ENCODE measurements around the gene PDRG1. TPM values are rescaled to one million over a fixed set of nuclear protein-coding genes. Genes with fewer than 3 reads are reported as not detected.

PDRG1 gene
- total RNA-seq (2014; rRNA removed; shearing (Covaris generic)), result 23.9 and 24.0 TPM in 2 replicates

DNA sequence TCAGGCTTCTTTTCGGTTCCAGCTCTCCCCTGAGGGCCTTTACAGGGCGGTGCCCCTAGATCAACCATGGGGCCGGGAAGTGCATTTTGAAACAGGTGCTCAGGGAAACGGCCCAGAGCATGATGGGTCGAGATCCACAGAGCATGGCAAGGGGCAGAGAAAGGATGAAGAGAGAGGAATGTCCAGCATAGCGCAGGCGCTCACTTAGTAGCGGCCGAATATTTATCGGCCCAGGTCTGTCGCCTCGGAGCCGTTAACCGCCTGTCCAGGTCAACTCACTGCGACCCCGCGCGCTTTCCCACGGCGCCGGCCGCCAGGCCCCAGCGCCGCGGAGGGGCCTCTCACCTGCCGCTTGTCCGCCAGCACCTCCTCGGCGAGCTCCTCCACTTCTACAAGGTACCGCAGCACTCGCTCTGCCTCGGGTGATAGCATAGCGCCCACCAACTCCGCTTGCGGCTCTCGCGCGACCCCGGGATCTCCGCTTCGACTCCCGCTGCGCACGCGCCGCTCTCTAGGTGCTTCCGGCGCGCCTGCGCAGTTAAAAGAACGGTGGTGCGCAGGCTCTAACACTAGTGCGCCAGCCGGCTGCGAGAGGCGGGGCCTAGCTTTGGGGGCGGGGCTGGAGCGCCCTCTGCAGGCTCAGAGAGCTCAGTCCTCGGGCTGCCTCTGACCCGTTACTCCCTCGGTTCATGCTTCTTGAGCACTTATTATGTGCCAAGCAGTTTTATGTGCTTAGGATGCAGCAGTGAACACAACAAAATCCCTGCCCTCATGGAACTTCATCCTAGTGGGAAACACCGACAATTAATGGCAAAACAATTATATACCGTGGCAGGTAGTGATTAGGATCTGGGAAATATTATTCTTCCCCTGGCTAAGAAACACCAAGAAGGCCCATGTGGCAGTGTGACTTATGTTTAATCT is at the start of gene PDRG1:
TSS of gene PDRG1 (minus strand) at position 517 of the 924 bp plus-strand sequence. CDS start at position 432, 85 bp downstream.
- Histone ChIP-seq H3K9me3 (replicated peaks) (no peaks in the 10 kb centered on the region), H3K4me1 (peaks cover 9% of the 10 kb centered on the region; the same call in 1 of the 2 replicates), H3K27ac (peak within 1 kb of the TSS; percentile 44), H3K4me3 (peak within 1 kb of the TSS; percentile 84), H3K36me3 (peaks cover 32% of the 10 kb centered on the region), H3K27me3 (no peaks in the 10 kb centered on the region)
- DNase-seq, result peak; percentile 96 to 99

DNA sequence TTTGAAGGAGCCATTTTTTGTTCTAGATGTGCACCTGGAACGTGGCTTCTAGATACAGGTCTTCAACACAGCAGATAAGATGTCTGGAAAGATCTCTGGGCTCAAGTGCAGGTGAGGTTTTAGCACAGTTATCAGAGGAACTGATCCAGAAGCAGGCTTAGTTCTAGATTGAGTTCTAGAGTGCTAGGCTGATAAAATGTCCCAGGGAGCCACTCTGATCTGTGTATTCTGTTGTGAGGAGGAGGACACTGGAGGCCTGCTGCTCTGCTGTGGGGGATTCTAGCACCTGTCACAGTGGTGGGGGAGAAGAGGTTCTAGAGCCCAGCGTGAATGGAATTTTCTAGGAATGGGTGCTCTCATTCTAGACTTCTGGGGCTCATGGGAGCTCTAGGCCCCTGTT is 46.4 kb upstream of the PDRG1 start:
- DNase-seq, result no peak
- H3K36me3 ChIP-seq, result no peaks in the 10 kb centered on the region
- no peak overlapping the region for H3K4me3 ChIP-seq
- H3K9me3 ChIP-seq (replicated peaks), result no peaks in the 10 kb centered on the region
- peaks cover 21% of the 10 kb centered on the region; the same call in 1 of the 2 replicates for H3K27me3 ChIP-seq
- no peak overlapping the region for H3K27ac ChIP-seq
- no peaks in the 10 kb centered on the region for H3K4me1 ChIP-seq

DNA sequence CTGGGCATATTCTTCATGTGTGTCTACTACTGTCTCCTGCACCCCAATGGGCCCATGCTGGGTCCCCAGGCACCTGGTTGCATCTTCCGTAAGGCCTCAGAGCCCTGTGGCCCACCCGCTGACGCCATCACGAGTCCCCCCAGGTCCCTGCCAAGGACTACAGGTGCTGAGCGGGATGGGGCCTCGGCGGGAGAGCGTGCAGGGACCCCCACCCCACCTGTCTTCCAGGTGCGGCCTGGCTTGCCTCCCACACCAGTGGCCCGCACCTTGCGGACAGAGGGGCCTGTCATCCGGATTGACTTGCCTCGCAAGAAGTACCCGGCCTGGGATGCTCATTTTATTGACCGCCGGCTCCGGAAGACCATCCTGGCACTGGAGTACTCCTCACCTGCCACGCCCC is 45.1 kb upstream of the PDRG1 start:
- DNase-seq, result no peak
- H3K27ac ChIP-seq, result no peak overlapping the region
- H3K4me3 ChIP-seq, result no peak overlapping the region
- H3K27me3 ChIP-seq, result peaks cover 13% of the 10 kb centered on the region; the same call in 1 of the 2 replicates
- H3K9me3 ChIP-seq (replicated peaks), result no peaks in the 10 kb centered on the region
- H3K4me1 ChIP-seq, result no peaks in the 10 kb centered on the region
- no peaks in the 10 kb centered on the region for H3K36me3 ChIP-seq

DNA sequence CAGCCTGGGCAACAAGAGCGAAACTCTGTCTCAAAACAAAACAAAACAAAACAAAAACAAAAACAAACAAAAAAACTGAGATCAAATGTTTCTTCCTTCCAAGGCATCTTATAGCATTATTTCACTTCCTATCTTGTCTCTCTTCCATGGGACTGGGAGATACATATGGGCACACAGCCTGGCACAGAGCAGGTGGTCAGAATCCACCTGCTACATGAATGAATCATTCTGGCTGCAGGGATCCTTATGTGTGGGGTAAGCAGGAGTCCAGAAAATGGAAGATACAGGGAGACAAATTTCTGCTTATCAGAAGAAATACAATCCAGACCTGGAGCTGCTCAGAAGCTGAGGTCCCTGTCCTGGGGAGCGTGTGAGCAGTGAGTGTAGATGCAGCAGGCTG is 40.2 kb upstream of the PDRG1 start:
- Histone ChIP-seq H3K27me3 (peaks cover 4% of the 10 kb centered on the region; the same call in 1 of the 2 replicates), H3K9me3 (replicated peaks) (no peaks in the 10 kb centered on the region), H3K27ac (no peak overlapping the region), H3K36me3 (no peaks in the 10 kb centered on the region), H3K4me1 (peaks cover 5% of the 10 kb centered on the region; the same call in 1 of the 2 replicates), H3K4me3 (no peak overlapping the region)
- no peak for DNase-seq

DNA sequence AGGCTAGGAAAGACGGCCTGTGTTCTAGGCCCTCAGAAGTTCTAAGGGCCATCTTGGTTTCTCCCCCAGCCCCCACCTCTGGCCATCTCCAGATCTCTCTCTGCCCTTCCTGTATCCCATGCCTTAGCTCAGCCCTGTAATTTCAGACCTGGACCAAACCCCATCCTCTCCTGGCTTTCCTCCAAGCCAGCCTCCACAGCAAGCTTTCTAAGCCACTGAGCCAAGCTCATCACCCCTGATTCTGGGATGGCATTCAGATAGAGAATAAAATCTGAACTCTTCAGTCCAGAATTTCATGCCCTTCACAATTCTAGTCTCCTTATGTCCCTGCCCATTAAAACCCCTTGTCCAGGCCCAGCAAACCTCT is 39.5 kb upstream of the PDRG1 start:
- Histone ChIP-seq H3K36me3 (no peaks in the 10 kb centered on the region), H3K27ac (no peak overlapping the region)

DNA sequence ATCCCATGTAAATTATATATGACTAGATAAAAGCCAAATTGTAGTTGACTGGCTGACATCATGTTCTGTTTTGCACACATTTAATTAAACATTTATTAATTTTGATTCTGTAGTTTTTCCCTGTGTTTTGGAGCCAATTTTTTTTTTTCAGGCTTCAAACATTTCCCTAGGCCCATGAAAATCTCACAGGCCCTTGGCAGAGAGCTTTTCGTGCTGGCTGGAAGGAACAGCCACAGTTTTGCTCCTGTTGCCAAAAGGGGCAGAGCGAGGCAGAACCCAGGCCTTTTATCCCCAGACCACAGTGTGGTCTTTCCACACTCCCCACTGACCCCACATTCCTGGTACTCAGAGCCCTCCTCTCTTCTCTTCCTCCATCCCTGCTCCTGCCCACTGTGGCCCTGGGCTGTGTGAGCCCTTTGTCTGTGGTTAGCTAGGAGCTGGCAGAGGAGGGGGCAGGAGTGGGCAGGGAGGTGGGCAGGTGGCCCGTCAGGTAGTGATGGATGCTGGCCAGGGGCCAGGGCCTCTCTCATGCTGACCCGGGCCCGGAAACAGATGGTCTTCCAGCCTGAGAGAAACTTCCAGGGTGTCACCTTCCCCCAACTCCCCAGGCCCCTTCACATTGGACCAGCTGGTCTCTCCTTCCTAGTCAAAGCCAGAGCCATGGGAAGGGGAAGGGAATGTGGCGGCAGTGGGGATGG is 38.9 kb upstream of the PDRG1 start:
- DNase-seq, result peak in 1 of 2 experiments; percentile 37
- Histone ChIP-seq H3K27ac (no peak overlapping the region), H3K36me3 (no peaks in the 10 kb centered on the region), H3K4me3 (no peak overlapping the region), H3K27me3 (peaks cover 4% of the 10 kb centered on the region; the same call in 1 of the 2 replicates), H3K4me1 (peaks cover 5% of the 10 kb centered on the region; the same call in 1 of the 2 replicates), H3K9me3 (replicated peaks) (no peaks in the 10 kb centered on the region)

More for the DNA sequence above, 39.5 kb upstream of the PDRG1 start:
- Histone ChIP-seq H3K4me3 (no peak overlapping the region), H3K27me3 (peaks cover 4% of the 10 kb centered on the region; the same call in 1 of the 2 replicates), H3K9me3 (replicated peaks) (no peaks in the 10 kb centered on the region), H3K4me1 (peaks cover 5% of the 10 kb centered on the region; the same call in 1 of the 2 replicates)
- DNase-seq, result no peak

DNA sequence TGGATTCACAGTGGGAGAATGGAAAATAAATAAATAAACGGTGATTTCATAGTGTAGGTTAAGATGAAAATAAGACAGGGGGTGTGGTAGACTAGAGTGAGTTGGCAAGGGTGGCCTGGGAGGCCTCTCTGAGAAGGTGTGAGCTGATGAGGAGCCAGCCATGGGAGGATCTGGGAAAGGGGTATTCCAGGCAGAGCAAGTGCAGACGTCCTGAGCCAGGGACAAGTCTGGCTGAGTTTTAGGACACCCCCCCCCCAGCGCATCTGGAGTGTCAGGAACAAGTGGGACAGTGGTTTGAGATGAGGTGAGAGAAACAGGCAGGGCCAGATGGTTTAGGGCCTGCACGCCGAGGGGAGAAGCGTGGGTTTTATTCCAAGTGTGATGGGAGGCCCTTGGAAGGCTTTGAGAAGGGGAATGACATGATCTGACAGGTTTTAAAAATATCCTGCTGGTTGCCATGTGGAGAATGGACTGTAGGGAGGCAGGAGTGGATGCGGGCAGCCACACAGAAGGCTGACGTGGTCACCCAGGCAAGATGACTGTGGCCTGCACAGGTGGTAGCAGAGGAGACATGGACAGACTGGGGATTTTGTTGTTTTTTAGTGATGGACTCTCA is 37.3 kb upstream of the PDRG1 start:
- DNase-seq, result peak; percentile 39 to 59
- Histone ChIP-seq H3K27me3 (peaks cover 4% of the 10 kb centered on the region; the same call in 1 of the 2 replicates), H3K4me3 (no peak overlapping the region), H3K9me3 (replicated peaks) (no peaks in the 10 kb centered on the region), H3K4me1 (peaks cover 5% of the 10 kb centered on the region; the same call in 1 of the 2 replicates), H3K36me3 (no peaks in the 10 kb centered on the region), H3K27ac (no peak overlapping the region)

DNA sequence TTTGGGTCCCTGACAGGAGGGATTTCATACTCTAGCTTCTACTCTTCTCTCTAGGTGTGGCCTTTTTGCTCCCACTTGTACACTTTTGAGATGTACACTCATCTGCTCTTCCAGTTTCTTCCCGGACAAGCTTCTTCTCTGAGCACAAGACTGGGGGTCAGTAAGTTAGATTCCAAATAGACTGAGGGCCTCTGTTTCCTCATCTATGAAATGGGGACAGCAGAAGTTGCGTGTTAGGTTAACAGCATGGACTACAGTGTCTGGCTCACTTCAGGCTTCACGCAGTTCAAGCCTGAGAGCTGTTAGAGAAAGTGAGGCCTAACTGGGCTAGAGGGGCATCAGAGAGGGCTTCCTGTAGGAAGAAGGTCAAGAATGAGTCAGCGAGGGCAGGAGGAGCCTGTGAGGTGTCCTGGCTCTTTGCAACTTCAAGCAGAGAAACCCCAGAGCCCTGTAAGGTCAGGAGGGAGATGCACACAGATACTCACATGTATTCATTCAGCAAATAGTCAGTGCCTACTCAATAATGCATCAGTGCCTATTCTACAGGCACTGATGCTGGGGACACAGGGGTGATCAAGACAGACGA is 36.7 kb upstream of the PDRG1 start:
- no peak for DNase-seq
- Histone ChIP-seq H3K36me3 (no peaks in the 10 kb centered on the region), H3K27me3 (no peaks in the 10 kb centered on the region), H3K4me1 (peaks cover 5% of the 10 kb centered on the region; the same call in 1 of the 2 replicates), H3K9me3 (replicated peaks) (no peaks in the 10 kb centered on the region), H3K27ac (no peak overlapping the region), H3K4me3 (no peak overlapping the region)

DNA sequence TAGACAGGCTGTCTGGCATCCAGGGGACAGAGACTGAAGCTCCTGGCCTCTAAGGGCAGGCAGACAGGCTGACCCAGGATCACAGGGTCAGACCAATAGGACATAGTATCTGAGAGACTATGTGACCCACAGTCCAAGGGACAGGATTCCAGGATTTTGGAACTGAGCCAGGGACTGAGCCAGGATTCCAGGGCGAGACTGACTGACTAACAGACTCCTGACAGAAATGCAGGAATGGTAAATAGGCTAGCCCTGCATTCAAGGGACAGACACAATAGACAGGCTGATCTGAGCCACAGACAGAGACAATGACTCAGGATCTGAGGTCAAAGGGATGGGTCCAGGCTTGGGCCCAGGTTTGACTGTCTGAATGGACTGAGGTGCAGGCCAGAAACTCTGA is 35.9 kb upstream of the PDRG1 start:
- Histone ChIP-seq H3K4me1 (peaks cover 5% of the 10 kb centered on the region; the same call in 1 of the 2 replicates), H3K9me3 (replicated peaks) (no peaks in the 10 kb centered on the region), H3K27ac (no peak overlapping the region), H3K27me3 (no peaks in the 10 kb centered on the region; the same call in 1 of the 2 replicates), H3K36me3 (no peaks in the 10 kb centered on the region), H3K4me3 (no peak overlapping the region)
- peak in 1 of 2 experiments; percentile 44 for DNase-seq

DNA sequence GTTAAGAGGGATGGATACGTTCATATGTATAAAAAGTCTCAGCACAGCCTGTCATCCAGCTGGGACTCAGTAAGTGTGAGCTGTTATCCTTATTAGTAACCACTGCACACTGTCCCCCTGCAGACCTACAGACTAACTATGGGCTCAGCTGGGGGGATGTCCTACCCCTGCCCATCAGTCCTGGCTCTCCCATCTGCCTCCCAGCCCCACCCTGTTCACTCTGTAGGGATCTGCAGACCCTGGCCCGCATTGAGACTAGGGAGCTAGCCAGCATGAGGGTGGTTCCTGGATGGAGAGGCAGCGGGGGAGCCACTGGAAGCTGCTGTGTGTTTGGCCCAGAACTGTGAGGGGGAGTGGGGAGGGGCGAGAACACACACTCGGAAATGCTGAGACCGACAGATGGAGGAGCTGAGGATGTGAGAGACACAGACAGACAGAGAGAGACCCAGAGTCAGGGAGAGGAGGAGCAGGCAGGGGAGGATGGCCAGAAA is 33.2 kb upstream of the PDRG1 start:
- H3K27me3 ChIP-seq, result peaks cover 3% of the 10 kb centered on the region
- no peak overlapping the region for H3K4me3 ChIP-seq
- no peaks in the 10 kb centered on the region for H3K36me3 ChIP-seq
- no peak overlapping the region for H3K27ac ChIP-seq
- no peak for DNase-seq
- H3K4me1 ChIP-seq, result 0 out of 2 replicates have a peak, but pooled peaks cover 5% of the 10 kb centered on the region
- no peaks in the 10 kb centered on the region for H3K9me3 ChIP-seq (replicated peaks)

DNA sequence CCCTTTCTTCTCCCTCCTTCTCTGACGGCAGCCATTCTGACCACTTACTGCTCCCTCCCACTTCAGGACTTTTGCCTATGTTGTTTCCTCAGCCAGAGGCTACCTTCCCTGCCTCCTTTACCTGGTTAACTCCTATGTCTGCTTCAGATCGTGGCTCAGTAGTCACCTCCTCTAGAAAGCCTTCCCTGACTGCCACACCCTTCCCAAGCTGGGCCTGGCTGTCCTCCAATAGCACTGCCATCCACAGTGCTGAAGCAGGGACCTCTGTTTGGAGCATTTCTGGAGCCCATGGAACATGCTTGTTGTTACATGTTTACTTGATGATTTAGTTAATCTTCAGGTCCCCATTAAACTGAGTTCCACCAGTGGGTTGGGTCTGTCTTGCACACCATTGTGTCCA is 29.9 kb upstream of the PDRG1 start:
- Histone ChIP-seq H3K27me3 (peaks cover 3% of the 10 kb centered on the region), H3K4me3 (no peak overlapping the region), H3K27ac (no peak overlapping the region), H3K36me3 (no peaks in the 10 kb centered on the region), H3K4me1 (no peaks in the 10 kb centered on the region), H3K9me3 (replicated peaks) (no peaks in the 10 kb centered on the region)
- no peak for DNase-seq

DNA sequence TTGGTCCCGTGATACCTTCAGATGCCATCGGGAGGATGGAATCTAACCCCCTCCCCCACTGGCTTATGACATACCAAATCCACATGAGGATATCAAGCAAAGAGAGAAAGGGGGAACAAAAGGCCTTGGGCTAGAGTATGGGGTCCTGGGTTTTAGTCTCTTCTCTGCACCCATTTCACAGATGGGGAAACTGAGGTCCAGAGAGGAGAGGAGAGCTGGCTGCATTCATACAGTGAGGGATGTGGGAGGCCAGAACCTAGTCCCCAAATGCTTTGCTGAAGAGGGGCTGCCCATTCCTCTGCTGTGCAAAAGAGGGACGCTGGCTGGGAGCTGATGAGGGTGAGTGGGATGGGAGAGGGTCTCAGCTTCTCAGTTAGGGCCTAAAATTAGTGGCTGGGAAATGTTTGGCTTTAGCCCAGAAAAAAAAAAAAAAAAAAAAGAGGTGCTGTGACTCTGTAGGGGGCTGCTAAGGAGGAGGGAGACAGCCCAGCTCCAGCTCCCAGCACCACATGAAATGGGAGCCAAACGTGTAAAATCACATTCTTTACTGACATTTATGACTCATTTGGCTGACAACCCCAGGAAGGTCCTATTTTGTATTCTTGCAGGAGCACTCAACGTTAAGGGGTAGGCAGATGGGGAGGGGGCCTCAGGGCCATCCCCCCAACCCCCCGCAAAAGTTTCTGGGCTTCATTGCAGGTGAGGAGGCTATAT is 28.0 kb upstream of the PDRG1 start:
- Histone ChIP-seq H3K4me1 (no peaks in the 10 kb centered on the region), H3K36me3 (no peaks in the 10 kb centered on the region), H3K27me3 (peaks cover 3% of the 10 kb centered on the region), H3K27ac (no peak overlapping the region), H3K9me3 (replicated peaks) (no peaks in the 10 kb centered on the region), H3K4me3 (no peak overlapping the region)
- no peak for DNase-seq

DNA sequence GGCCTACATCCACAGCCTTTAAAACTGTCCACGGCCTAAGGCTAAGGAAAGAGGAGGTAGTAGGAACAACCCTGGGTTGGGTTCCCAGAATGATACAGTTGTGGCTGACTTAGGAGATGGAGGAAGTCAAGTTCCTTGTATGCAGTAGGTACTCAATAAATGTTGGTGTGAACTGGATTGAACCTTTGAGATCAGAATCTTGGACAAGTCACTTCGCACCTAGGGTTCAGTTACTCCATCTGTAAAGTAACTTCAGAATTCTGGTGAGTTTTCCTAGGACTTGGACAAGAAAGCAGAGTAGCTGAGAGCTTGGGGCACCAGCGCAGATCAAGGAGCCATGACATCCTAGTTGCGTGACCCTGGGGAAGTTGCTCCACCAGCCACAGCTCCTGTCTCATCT is 25.2 kb upstream of the PDRG1 start:
- Histone ChIP-seq H3K27me3 (peaks cover 4% of the 10 kb centered on the region), H3K27ac (no peak overlapping the region), H3K9me3 (replicated peaks) (no peaks in the 10 kb centered on the region), H3K4me1 (no peaks in the 10 kb centered on the region), H3K36me3 (no peaks in the 10 kb centered on the region), H3K4me3 (no peak overlapping the region)
- no peak for DNase-seq

DNA sequence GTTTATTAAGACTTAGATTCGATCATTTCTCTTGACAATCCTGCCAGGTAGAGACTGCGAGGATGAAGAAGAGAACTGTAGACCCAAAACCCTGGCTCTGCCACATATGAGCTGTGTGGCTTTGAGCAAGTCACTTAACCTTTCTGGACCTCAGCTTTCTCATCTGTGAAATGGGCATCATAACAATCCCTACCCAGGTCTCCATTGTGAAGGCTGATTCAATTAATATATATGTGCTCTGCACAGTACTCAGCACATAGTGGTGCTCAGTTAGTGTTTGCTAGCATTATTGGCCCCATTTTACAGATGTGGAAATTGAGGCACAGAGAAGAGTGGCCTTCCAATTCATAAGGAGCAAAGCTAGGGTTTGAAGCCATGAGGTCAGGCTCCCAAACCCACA is 24.0 kb upstream of the PDRG1 start:
- H3K27ac ChIP-seq, result no peak overlapping the region
- no peaks in the 10 kb centered on the region for H3K9me3 ChIP-seq (replicated peaks)
- H3K27me3 ChIP-seq, result peaks cover 2% of the 10 kb centered on the region
- DNase-seq, result no peak
- no peaks in the 10 kb centered on the region for H3K4me1 ChIP-seq
- H3K4me3 ChIP-seq, result no peak overlapping the region
- no peaks in the 10 kb centered on the region for H3K36me3 ChIP-seq
